Measurements from ENCODE around the gene SLC8A1.

Gene SLC8A1

GRCh38 chr2:40384714-40385113, 67.2 kb downstream of the SLC8A1 start:
- peak; percentile 72 to 91 for DNase-seq (ENCODE audit: low read depth in 1 of 2, low spot score in 1 of 2)
- no peak overlapping the region for H3K4me3 ChIP-seq (replicated peaks; ENCODE audit: insufficient read depth, low read length)

GRCh38 chr2:40384233-40384632, 67.7 kb downstream of the SLC8A1 start:
- Histone ChIP-seq H3K4me3 (replicated peaks; ENCODE audit: insufficient read depth, low read length) (no peak overlapping the region), H3K27me3 (ENCODE audit: insufficient read depth, poor library complexity, severe bottlenecking) (no peaks in the 10 kb centered on the region), H3K27ac (replicated peaks) (peak overlapping the region; percentile 66)
- no peak for DNase-seq (ENCODE audit: low read depth in 1 of 2, low spot score in 1 of 2)
- TF ChIP-seq SPI1 (IDR thresholded peaks at IDR 0.05; ENCODE audit: borderline replicate concordance, low read depth), result no peak
- no peak for TF ChIP-seq REST (IDR thresholded peaks at IDR 0.05; ENCODE audit: insufficient replicate concordance, low read depth)
- no peak for TF ChIP-seq POLR2AphosphoS5 (IDR thresholded peaks at IDR 0.05; ENCODE audit: low read depth)
- TF ChIP-seq GABPA (IDR thresholded peaks at IDR 0.05; ENCODE audit: low read depth), result no peak

More at GRCh38 chr2:40384714-40385113, 67.2 kb downstream of the SLC8A1 start:
- TF ChIP-seq SPI1 (IDR thresholded peaks at IDR 0.05; ENCODE audit: borderline replicate concordance, low read depth), result peak; percentile 70
- TF ChIP-seq, protein P1, sequence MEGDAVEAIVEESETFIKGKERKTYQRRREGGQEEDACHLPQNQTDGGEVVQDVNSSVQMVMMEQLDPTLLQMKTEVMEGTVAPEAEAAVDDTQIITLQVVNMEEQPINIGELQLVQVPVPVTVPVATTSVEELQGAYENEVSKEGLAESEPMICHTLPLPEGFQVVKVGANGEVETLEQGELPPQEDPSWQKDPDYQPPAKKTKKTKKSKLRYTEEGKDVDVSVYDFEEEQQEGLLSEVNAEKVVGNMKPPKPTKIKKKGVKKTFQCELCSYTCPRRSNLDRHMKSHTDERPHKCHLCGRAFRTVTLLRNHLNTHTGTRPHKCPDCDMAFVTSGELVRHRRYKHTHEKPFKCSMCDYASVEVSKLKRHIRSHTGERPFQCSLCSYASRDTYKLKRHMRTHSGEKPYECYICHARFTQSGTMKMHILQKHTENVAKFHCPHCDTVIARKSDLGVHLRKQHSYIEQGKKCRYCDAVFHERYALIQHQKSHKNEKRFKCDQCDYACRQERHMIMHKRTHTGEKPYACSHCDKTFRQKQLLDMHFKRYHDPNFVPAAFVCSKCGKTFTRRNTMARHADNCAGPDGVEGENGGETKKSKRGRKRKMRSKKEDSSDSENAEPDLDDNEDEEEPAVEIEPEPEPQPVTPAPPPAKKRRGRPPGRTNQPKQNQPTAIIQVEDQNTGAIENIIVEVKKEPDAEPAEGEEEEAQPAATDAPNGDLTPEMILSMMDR (IDR thresholded peaks at IDR 0.05; ENCODE audit: insufficient read depth, low read length), result no peak
- H3K27me3 ChIP-seq (ENCODE audit: insufficient read depth, poor library complexity, severe bottlenecking), result no peaks in the 10 kb centered on the region
- H3K27ac ChIP-seq (replicated peaks), result peak overlapping the region; percentile 66

DNA sequence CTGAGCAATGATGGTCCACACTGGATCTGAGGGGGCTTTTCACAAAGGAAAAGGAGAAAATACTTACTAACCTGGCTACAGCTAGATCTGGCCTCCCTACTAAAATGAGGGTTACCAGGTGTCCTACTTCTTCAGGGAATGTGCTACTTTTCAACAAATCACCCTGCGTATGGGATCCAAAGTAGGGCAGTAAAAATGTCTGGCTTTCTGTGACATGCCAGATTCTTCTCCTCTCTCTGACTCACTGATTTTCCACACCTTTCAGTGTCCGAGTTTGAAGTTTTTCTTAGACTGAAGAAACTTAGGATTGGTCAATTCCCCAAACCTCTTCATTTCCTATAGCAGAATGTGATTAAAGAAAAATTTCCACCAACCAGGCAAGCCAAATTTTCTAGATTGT, 71.2 kb downstream of the SLC8A1 start:
- H3K27me3 ChIP-seq (ENCODE audit: insufficient read depth, poor library complexity, severe bottlenecking), result no peaks in the 10 kb centered on the region
- DNase-seq (ENCODE audit: low read depth in 1 of 2, low spot score in 1 of 2), result no peak
- no peak overlapping the region for H3K27ac ChIP-seq (replicated peaks)
- no peak overlapping the region for H3K4me3 ChIP-seq (replicated peaks; ENCODE audit: insufficient read depth, low read length)
- TF ChIP-seq POLR2AphosphoS5 (IDR thresholded peaks at IDR 0.05; ENCODE audit: low read depth) (no peak), REST (IDR thresholded peaks at IDR 0.05; ENCODE audit: insufficient replicate concordance, low read depth) (no peak), SPI1 (IDR thresholded peaks at IDR 0.05; ENCODE audit: borderline replicate concordance, low read depth) (no peak), GABPA (IDR thresholded peaks at IDR 0.05; ENCODE audit: low read depth) (no peak)
- TF ChIP-seq, protein P1 (IDR thresholded peaks at IDR 0.05; ENCODE audit: insufficient read depth, low read length), result no peak

DNA sequence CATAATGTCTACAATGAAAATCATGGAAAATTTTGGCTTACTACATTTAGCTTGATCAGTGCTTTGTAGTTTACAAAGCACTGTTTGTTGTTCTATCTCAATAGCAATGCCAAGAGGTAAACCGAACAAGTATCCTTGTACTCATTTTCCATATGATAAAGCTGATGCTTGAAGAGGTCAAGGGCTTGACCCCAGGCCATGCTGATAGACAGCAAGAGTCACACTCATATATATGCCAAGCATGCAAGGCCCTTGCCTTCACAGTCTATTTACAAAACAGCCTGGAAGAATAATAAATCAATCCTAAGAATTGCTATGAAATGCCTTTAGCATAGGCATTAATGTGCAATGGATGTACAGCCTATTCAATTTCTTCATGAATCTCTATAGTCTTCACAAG, 71.8 kb downstream of the SLC8A1 start:
- Histone ChIP-seq H3K4me3 (replicated peaks; ENCODE audit: insufficient read depth, low read length) (no peak overlapping the region), H3K27me3 (ENCODE audit: insufficient read depth, poor library complexity, severe bottlenecking) (no peaks in the 10 kb centered on the region), H3K27ac (replicated peaks) (no peak overlapping the region)
- no peak for DNase-seq (ENCODE audit: low read depth in 1 of 2, low spot score in 1 of 2)
- TF ChIP-seq POLR2AphosphoS5 (IDR thresholded peaks at IDR 0.05; ENCODE audit: low read depth) (no peak), REST (IDR thresholded peaks at IDR 0.05; ENCODE audit: insufficient replicate concordance, low read depth) (no peak), GABPA (IDR thresholded peaks at IDR 0.05; ENCODE audit: low read depth) (no peak), SPI1 (IDR thresholded peaks at IDR 0.05; ENCODE audit: borderline replicate concordance, low read depth) (no peak)
- TF ChIP-seq, protein P1 (IDR thresholded peaks at IDR 0.05; ENCODE audit: insufficient read depth, low read length), result no peak

Measured in HL-60 (cell line).